ENCODE data around the gene MICAL2.

DNA sequence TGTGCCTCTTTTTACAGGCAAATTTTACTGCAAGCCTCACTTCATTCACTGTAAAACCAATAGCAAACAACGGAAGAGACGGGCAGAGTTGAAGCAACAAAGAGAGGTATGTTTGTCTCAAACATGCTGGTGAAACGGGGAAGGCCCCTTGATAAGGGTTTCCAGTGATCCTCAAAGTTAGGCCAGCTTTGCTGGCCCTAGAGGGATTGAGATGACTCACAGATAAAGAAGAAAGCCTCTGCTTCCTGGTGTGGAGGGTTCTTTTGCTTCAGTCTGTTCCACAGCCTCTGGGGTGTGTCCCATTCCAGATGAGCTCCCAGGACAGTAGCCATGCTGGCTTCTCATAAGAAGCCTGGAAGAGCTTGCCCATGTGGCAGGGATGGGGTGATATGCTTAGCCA is 148.1 kb downstream of the MICAL2 start:
- TF ChIP-seq KAT2A (conservative IDR thresholded peaks at IDR 0.05; ENCODE audit: control insufficient read depth, low read depth, low read length) (no peak), STAT3 (IDR thresholded peaks at IDR 0.05; ENCODE audit: low read depth, low read length) (no peak), JUND (IDR thresholded peaks at IDR 0.05; ENCODE audit: low read depth, low read length) (no peak), DPF2 (IDR thresholded peaks at IDR 0.05) (no peak), POLR2A (IDR thresholded peaks at IDR 0.05; ENCODE audit: low read depth, low read length) (no peak), GABPA (IDR thresholded peaks at IDR 0.05; ENCODE audit: low read depth) (no peak), ASH2L (IDR thresholded peaks at IDR 0.05; ENCODE audit: borderline replicate concordance, low read depth) (no peak), NBN (IDR thresholded peaks at IDR 0.05) (no peak)
- TF ChIP-seq, protein P1, sequence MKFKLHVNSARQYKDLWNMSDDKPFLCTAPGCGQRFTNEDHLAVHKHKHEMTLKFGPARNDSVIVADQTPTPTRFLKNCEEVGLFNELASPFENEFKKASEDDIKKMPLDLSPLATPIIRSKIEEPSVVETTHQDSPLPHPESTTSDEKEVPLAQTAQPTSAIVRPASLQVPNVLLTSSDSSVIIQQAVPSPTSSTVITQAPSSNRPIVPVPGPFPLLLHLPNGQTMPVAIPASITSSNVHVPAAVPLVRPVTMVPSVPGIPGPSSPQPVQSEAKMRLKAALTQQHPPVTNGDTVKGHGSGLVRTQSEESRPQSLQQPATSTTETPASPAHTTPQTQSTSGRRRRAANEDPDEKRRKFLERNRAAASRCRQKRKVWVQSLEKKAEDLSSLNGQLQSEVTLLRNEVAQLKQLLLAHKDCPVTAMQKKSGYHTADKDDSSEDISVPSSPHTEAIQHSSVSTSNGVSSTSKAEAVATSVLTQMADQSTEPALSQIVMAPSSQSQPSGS (IDR thresholded peaks at IDR 0.05; ENCODE audit: low read length) = no peak
- TF ChIP-seq, protein P2, sequence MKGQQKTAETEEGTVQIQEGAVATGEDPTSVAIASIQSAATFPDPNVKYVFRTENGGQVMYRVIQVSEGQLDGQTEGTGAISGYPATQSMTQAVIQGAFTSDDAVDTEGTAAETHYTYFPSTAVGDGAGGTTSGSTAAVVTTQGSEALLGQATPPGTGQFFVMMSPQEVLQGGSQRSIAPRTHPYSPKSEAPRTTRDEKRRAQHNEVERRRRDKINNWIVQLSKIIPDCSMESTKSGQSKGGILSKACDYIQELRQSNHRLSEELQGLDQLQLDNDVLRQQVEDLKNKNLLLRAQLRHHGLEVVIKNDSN (IDR thresholded peaks at IDR 0.05; ENCODE audit: borderline replicate concordance, extremely low read length, insufficient read depth, low read depth, low read length) = no peak
- TF ChIP-seq, protein P3, sequence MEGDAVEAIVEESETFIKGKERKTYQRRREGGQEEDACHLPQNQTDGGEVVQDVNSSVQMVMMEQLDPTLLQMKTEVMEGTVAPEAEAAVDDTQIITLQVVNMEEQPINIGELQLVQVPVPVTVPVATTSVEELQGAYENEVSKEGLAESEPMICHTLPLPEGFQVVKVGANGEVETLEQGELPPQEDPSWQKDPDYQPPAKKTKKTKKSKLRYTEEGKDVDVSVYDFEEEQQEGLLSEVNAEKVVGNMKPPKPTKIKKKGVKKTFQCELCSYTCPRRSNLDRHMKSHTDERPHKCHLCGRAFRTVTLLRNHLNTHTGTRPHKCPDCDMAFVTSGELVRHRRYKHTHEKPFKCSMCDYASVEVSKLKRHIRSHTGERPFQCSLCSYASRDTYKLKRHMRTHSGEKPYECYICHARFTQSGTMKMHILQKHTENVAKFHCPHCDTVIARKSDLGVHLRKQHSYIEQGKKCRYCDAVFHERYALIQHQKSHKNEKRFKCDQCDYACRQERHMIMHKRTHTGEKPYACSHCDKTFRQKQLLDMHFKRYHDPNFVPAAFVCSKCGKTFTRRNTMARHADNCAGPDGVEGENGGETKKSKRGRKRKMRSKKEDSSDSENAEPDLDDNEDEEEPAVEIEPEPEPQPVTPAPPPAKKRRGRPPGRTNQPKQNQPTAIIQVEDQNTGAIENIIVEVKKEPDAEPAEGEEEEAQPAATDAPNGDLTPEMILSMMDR (IDR thresholded peaks at IDR 0.05 in 2 of 3, conservative IDR thresholded peaks at IDR 0.05 in 1 of 3; ENCODE audit: control insufficient read depth in 2 of 3, extremely low read depth in 1 of 3, insufficient read depth in 1 of 3, low read depth in 3 of 3, low read length in 3 of 3) = no peak
- TF ChIP-seq, protein P4, sequence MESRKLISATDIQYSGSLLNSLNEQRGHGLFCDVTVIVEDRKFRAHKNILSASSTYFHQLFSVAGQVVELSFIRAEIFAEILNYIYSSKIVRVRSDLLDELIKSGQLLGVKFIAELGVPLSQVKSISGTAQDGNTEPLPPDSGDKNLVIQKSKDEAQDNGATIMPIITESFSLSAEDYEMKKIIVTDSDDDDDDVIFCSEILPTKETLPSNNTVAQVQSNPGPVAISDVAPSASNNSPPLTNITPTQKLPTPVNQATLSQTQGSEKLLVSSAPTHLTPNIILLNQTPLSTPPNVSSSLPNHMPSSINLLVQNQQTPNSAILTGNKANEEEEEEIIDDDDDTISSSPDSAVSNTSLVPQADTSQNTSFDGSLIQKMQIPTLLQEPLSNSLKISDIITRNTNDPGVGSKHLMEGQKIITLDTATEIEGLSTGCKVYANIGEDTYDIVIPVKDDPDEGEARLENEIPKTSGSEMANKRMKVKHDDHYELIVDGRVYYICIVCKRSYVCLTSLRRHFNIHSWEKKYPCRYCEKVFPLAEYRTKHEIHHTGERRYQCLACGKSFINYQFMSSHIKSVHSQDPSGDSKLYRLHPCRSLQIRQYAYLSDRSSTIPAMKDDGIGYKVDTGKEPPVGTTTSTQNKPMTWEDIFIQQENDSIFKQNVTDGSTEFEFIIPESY (IDR thresholded peaks at IDR 0.05) = no peak
